Mucosa of rectum (tissue), 2 donors: ENCODE results near the gene SPC24.
"Not testable (repeated sequence)": the region's sequence is repeated elsewhere in the genome, so short reads cannot be mapped to it uniquely, and the experiment has no call there.

Experiments used
- H3K27ac ChIP-seq, 2 donors: one replicate each; pipeline ENCODE4 v1.7.0; 2013; ENCODE audit warnings: inconsistent platforms in 2 of 2, low read depth in 2 of 2, low read length in 2 of 2
- H3K27me3 ChIP-seq, 2 donors: one replicate each; pipeline ENCODE4 v1.7.0; 2013; ENCODE audit warnings: low read length in 2 of 2; ENCODE audit not compliant: control insufficient read depth in 2 of 2, insufficient read depth in 2 of 2
- H3K36me3 ChIP-seq, 2 donors: one replicate each; pipeline ENCODE4 v1.7.0; 2013; ENCODE audit warnings: low read length in 2 of 2; ENCODE audit not compliant: control insufficient read depth in 2 of 2, insufficient read depth in 2 of 2
- H3K4me1 ChIP-seq, 2 donors: one replicate each; pipeline ENCODE4 v1.7.0; 2013; ENCODE audit warnings: low read length in 2 of 2, mild to moderate bottlenecking in 1 of 2; ENCODE audit not compliant: control insufficient read depth in 2 of 2, insufficient read depth in 2 of 2
- H3K4me3 ChIP-seq, 2 donors: one replicate each; pipeline ENCODE4 v1.7.0; 2013; ENCODE audit warnings: low read length in 2 of 2
- H3K9ac ChIP-seq, 2 donors: one replicate each; pipeline ENCODE4 v1.7.0; 2013; ENCODE audit warnings: low read length in 2 of 2, low read depth in 1 of 2, mild to moderate bottlenecking in 1 of 2
- H3K9me3 ChIP-seq, 2 donors: one replicate each; pipeline ENCODE4 v1.7.0; 2013; ENCODE audit warnings: low read length in 2 of 2; ENCODE audit not compliant: control insufficient read depth in 2 of 2
- donor health status: healthy.
- donor health status: Normal muscosa, but diverticular disease.

SPC24 gene

GRCh38 chr19:11098861-11099260 lies 56.7 kb downstream of the SPC24 start:
- Histone ChIP-seq H3K27ac (no peak overlapping the region), H3K4me1 (peaks cover 17 to 20% of the 10 kb centered on the region in 2 donors), H3K27me3 (no peaks in the 10 kb centered on the region), H3K4me3 (no peak overlapping the region), H3K36me3 (peaks cover 10 to 19% of the 10 kb centered on the region in 2 donors), H3K9me3 (no peaks in the 10 kb centered on the region), H3K9ac (no peak overlapping the region)

DNA sequence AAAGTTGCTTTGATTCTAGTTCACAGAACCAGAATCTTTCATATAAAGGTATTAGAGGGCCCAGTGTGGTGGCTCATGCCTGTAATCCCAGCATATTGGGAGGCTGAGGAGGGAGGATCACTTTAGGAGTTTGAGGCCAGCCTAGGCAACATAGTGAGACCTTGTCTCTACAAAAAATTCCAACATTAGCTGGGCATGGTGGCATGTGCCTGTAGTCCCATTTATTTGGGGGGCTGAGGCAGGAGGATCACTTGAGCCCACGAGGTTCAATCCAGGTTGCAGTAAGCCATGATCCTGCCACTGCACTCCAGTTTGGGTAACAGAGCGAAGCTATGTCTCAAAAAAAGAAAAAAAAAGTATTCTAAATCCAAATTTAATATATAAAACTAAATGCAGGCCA lies 57.3 kb downstream of the SPC24 start:
- Histone ChIP-seq H3K4me3 (no peak overlapping the region), H3K36me3 (peaks cover 9 to 17% of the 10 kb centered on the region in 2 donors), H3K9ac (no peak overlapping the region), H3K4me1 (peaks cover 17 to 22% of the 10 kb centered on the region in 2 donors), H3K27ac (no peak overlapping the region), H3K9me3 (no peaks in the 10 kb centered on the region), H3K27me3 (no peaks in the 10 kb centered on the region)

GRCh38 chr19:11097367-11097766 lies 58.2 kb downstream of the SPC24 start:
- H3K4me1 ChIP-seq = peaks cover 22 to 23% of the 10 kb centered on the region in 2 donors
- not testable (repeated sequence) for H3K4me3 ChIP-seq, H3K27ac ChIP-seq, H3K9ac ChIP-seq, H3K36me3 ChIP-seq, H3K27me3 ChIP-seq, H3K9me3 ChIP-seq

GRCh38 chr19:11096210-11096841 lies 59.3 kb downstream of the SPC24 start:
- Histone ChIP-seq H3K4me3 (peak overlapping the region in 1 of 2 donors; percentile 37), H3K9ac (peak overlapping the region in 1 of 2 donors; percentile 31), H3K27me3 (no peaks in the 10 kb centered on the region), H3K4me1 (peaks cover 29 to 32% of the 10 kb centered on the region in 2 donors), H3K9me3 (no peaks in the 10 kb centered on the region), H3K27ac (peak overlapping the region; percentile 83 to 95), H3K36me3 (peaks cover 0 to 6% of the 10 kb centered on the region in 2 donors)
